Tibial nerve (tissue), 3 donors: ENCODE measurements around the gene PPDPF.

Experiments used
- POLR2A ChIP-seq, 2 donors: fragments of 450-650 bp; IDR thresholded peaks; one replicate each; pipeline ENCODE4 v1.6.1; 2017; ENCODE audit warnings: antibody characterized with exemption in 2 of 2, mild to moderate bottlenecking in 2 of 2, moderate library complexity in 2 of 2
- TF ChIP-seq, protein P1 (sequence below), 5 experiments: fragments of 200-600 bp in 3 of 5; fragments of 450-650 bp in 2 of 5; sonication (generic) in 3 of 5; IDR thresholded peaks; one replicate each; pipeline ENCODE4 v1.5.1; 2016 to 2019; ENCODE audit warnings: antibody characterized with exemption in 5 of 5, mild to moderate bottlenecking in 3 of 5, moderate library complexity in 2 of 5

DNA sequence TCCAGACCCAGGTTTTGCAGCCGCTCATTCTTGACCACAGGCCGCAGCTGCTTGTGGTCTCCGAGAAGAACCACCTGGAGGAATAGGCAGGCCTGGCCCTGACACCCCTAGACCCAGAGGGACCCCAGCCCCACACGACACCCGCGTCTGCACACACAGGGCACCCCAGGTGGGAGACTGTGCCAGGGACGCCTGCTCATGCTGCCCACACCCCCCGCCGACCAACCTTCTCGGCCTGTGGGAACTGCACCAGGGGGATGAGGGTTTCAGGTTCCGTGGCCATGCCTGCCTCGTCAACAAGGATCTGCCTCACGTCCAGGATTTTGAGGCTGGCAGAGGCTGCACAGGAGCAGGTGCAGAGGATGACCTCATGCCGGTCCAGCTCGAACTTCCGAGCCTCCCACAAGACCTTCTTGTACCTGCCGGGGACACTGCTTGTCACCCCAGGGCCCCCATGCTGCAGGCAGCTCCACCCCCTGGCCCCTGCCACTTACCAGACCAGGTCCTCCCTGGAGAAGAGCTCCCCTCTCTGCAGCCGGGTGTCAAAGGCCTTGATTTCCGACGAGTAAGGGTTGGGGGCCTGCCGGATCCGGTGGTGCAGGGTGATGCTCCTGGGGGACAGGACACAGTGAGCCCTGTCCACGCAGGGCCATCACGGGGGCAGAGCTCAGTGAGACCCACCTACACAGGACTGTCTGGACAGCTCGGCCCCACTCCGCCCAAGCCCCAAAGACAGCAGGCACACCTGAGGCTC lies 40.5 kb downstream of the PPDPF start:
- TF ChIP-seq, protein P1, sequence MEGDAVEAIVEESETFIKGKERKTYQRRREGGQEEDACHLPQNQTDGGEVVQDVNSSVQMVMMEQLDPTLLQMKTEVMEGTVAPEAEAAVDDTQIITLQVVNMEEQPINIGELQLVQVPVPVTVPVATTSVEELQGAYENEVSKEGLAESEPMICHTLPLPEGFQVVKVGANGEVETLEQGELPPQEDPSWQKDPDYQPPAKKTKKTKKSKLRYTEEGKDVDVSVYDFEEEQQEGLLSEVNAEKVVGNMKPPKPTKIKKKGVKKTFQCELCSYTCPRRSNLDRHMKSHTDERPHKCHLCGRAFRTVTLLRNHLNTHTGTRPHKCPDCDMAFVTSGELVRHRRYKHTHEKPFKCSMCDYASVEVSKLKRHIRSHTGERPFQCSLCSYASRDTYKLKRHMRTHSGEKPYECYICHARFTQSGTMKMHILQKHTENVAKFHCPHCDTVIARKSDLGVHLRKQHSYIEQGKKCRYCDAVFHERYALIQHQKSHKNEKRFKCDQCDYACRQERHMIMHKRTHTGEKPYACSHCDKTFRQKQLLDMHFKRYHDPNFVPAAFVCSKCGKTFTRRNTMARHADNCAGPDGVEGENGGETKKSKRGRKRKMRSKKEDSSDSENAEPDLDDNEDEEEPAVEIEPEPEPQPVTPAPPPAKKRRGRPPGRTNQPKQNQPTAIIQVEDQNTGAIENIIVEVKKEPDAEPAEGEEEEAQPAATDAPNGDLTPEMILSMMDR (IDR thresholded peaks at IDR 0.05), result no peak
- TF ChIP-seq POLR2A (IDR thresholded peaks at IDR 0.05), result no peak
